GM18502 (cell line): ENCODE measurements around the gene NANOS3.

Experiments
- ATAC-seq: cut with Tn5 transposase; IDR thresholded peaks from one replicate; pipeline ENCODE4 v1.9.1; 2021; ENCODE audit warnings: mild to moderate bottlenecking; ENCODE audit not compliant: unreplicated experiment, poor library complexity

The NANOS3 gene

DNA sequence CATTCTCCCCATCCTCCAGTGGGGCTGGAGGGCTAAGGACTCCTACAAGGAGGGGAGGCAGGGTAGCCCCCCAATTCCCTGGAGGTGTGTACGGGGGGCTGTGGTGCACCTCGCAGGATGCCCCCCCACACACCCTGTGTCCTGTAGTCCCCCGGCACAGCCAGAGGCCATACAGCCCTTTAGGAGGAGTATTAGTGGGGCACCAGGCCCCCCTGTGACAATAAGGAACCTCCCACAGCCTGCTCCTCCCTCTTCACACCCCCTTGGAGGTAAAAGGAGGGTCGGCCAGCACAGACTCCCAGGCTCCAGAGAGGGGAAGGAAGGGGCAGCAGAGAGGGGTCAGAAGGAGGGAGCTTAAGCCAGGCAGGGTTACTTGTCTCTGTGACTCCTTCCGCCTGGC is at the start of gene NANOS3:
NANOS3 (plus strand) TSS at position 301 of the 400 bp plus-strand sequence. CDS start 115 bp downstream, outside the sequence.
- ATAC-seq = no peak

DNA sequence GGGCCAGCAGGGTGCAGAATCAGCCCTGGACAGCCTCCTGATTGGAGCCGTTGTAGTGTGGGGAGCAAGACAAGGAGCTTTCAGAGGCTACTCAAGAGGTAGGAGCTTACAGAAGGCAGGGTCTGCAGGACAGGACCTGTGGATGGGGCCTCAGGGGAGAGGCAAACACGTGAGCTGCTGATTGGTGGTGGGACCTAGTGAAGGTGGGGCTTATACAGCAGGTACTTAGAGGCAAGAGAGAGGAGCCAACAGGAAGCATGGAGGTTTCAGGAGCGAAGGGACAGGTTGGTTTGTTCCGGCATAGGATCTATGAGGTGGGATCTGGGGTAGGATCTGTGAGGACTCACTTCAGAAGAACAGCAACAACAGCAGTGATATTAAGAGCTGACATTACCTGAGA is 49.3 kb upstream of the NANOS3 start:
- ATAC-seq = no peak

DNA sequence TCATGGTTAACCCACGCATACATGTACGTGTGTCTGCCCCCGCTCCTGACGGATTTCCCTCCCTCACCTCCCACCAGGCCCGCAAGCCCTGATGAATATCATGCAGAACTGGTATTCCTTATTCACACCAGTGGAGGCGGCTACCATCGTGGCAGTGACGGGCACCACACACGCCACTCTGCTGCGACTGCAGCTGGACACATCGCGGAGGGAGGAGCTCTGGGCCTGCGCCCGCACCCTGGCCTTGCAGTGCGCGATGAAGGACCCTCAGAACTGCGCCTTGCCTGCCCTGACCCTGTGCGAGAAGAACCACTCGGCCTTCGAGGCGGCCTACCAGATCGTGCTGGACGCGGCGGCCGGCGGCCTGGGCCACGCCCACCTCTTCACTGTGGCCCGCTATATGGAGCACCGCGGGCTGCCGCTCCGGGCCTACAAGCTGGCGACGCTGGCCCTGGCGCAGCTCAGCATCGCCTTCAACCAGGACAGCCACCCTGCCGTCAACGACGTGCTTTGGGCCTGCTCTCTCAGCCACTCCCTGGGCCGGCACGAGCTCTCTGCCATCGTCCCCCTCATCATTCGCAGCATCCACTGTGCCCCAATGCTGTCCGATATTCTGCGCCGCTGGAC is 46.7 kb upstream of the NANOS3 start:
- no peak for ATAC-seq

DNA sequence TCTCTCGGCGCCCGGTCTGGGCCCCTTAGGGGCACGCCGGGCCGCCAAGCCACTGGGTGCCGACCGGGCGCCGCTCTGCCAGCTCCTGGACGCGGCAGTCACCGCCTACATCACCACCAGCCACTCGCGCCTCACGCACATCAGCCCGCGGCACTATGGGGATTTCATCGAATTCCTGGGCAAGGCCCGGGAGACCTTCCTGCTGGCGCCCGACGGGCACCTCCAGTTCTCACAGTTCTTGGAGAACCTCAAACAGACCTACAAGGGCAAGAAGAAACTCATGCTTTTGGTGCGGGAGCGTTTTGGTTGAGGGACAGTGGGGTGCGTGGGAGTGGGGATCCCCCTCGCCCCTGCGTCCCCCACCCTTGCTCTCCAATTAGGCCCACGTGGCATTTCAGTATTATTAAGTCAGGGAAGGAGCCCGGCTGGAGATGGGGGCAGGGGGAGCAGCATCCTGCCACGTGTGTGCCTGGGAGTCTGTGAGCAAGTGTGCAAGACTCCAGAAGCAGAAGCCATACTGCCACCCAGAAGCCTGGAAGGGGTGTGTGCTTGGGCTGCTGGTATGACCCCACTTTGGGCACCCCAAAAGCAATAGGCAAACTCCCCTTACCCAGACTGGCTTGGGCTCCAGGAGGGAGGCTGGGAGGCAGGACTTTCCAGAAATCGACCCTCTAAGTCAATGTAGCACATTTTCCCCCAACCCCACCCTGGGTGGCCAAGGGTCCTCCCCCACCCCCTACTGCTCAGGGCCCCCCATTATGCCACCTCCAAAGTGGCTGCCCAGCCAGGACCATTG is 46.0 kb upstream of the NANOS3 start:
- no peak for ATAC-seq

DNA sequence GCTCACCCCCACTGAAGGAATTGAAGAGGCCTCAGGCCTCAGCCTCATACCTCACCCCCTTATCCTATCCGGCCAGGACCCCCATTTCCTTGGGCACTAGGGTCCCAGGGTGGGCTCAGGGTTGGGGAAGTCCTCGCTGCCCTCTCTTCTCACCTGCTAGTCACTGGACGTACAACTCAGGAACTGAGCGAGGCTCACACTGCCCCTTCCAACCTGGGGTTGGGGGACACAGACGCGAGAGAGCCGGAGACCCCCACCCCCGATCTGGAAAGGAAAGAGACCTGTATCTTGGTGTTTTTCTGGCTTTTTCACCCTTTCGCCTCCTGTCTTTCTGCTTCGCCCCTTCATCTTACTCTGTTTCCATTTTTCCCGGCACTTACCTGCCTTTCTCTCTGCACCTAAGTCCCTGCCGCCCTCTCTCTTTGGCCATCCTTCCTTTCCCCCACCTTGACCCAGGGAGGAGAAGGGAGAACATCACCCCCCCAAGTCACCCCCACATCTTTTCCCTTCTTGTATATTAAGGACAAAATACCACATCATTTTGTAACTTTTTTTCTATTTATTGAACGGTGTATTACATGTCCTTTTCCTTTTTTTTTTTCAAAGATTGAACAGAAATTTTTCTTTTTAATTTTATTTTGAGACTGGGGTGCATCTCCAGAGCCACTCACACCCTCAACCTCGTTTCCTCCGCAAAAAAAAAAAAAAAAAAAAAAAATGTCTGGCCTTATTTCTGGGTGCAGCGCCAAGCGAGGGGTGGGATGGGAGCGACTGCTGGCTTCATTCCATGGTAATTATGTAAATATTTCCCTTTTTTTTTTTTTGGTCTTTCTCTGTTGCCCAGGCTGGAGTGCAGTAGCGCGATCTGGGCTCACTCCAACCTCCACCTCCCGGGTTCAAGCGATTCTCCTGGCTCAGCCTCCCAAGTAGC is 45.1 kb upstream of the NANOS3 start:
- no peak for ATAC-seq

DNA sequence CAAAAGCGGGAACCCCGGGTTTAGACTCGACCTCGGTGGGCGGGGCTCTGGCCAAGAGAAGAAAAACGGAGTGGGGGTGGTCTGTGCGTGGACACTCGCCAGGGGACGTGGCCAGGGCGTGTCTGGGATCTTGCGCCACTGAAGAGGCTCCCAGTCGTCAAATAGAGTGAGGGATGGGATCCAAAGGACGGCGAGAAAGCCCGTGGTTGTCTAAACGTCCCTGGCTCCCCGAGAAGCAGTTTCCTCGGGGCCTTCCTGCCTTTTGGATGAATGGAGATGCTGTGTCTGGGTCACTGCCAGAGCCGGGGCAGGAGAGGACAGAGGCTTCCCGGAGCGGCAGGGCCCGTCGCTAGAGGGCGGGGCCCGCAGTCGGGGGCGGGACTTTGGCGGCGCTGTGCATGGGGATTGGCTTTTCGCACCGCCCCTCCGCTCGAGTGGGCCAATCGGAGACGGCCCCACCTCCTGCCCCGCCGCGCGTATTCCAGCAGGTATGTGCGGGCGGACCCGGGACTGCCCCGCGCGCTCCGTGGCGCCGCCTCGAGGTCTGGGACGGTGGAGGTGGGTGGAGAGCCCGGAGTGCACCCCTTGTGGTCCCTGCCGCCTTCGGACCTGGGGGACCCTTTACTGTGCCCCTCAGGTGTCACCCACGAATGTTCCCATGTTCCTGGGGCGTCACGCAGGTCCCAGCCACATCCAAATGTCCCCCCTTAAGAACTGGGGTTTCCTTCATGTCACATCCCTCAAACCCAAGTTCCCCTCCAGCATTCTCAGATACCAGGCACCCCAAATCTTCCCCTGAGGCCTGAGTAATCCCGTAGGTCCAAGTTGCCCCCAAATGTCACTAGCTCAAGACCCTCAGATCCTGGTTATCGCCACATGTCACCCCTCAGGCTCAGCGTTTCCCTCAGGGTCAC is 43.3 kb upstream of the NANOS3 start:
- ATAC-seq = peak; percentile 76

DNA sequence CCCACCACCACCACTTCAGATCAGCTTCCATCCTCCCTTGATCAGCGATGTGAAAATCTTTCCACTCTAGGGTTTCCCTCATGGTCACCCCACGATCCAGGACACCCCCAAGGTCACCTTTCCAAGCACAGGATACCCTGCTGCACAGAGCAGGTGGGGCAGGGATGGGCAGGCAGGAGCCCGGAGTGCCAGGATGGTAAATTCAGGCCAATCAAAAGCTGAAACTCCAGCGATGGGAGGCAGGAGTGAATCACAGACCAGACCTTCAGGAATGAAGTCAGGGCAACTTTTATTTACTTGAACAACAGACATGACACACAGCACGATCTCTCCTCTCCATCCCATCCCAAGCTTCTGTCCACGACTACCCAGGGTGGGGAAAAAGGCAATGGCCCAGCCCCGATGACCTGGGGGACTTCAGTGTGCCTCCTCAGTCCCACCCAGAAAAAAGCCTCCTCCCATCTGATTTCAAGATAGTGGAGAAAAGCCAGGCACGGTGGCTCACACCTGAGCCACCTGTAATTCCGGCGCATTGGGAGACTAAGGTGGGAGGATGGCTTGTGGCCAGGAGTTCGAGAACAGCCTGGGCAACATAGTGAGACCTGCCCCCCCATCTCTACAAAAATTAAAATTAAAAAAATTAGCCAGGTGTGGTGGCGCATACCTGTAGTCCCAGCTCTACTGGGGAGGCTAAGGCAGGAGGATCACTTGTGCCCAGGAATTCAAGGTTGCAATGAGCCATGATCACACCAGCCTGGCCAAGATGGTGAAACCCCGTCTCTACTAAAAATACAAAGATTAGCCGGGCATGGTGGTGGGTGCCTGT is 42.5 kb upstream of the NANOS3 start:
- no peak for ATAC-seq

DNA sequence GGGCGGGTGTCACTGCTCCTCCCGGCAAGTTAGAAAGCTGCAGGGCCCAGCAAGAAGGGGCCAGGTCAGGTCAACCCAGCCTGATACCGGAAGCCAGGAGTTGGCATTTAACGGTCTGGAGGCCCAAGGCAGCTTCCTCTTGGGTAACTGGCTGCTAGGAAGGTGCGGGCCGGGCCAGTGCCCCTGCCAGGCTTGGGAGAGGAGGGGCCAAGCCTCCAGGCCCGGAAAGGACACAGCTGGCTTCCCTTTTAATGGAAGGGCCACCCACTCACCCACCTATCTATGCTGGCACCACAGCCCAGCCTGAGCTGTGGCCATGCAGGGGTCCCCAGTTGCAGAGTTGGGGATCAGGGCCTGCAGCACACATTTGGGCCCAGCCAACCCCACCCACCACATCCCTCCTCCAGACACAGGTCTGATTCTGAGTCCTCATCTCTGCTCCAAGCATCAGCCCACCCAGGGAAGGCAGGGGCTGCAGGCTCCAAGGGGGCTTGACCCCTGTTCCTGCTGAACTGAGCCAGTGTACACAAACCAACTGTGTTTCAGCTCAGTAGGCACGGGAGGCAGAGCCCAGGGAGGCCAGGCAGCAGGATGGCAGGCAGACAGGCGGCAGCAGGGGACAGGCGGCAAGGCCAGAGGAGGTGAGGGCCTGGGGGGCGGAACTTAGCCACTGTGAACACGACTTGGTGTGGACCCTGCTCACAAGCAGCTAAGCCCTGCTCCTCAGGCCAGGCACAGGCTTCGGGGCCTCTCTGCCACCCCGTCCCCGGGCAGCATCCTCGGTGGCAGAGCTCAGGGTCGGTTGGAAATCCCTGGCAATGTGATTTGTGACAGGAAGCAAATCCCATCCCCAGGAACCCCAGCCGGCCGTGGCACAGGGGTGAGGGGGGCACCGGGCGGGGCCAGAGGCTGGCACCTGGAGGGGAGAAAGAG is 40.9 kb upstream of the NANOS3 start:
- no peak for ATAC-seq

DNA sequence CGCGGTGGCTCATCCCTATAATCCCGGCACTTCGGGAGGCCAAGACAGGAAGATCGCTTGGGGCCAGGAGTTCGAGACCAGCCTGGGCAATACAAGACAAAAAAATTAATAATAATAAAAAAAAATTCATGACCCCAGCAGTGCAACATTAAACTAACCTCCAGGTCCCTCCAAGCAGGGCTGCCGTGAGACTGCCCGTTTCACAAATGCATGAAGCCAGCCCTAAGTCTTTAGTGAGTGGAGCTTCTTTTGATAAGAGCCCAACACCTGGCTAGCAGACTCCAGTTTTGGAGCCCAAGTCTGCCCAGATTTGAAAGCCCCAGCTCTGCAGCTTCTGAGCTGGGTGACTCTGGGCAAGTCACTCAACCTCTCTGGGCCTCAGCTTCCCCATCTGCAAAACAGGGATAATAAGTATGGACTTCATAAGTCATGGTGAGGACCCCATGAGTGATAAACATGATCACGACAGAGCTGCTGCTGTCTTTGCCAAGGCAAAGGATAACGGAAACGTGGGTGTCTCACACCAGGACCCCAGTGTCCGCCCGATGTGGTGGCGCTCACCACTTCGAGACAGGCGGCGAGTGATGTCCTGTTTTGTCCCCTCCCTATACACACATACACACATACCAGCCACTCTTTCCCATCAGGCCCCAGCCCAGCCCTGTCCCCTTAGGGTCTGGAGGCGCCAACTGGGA is 38.4 kb upstream of the NANOS3 start:
- ATAC-seq = no peak

DNA sequence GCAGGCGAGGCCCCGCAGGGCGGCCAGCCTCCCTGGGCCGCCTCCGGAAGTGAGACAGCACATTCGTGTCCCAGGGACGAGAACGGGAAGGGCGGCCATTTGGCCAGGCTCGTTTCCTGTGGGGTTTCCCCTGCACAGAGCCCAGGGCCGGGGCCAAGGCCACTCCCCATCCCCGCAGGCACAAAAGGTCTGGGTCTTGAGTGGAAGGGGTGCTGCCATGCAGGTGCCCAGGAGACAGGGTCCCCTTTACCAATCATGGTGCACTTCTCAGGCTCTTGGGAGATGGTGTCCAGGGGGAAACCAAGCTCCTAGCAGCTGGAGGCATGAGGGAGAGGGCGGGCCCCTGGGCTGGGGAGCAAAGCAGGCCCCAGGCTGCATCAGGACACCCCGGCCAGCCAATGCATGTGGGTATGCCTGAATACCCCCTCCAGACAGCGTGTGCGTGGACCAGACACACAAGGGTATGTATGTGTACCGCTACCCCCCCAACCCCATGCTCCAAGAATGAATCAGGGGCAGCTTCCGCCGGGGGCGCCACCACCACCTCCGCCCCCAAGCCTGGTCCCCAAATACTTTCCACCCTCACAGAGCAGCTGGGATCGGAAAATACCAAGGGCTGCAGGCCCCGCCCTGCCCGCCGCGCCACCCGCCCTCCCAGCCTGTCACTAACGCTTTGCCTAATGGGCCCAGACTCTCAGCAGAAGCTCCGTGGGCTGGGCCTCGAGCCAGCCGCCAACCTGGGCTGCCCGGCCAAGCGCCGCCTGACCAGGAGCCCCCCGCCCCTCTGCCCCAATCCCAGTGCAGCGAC is 37.6 kb upstream of the NANOS3 start:
- peak; percentile 33 for ATAC-seq

DNA sequence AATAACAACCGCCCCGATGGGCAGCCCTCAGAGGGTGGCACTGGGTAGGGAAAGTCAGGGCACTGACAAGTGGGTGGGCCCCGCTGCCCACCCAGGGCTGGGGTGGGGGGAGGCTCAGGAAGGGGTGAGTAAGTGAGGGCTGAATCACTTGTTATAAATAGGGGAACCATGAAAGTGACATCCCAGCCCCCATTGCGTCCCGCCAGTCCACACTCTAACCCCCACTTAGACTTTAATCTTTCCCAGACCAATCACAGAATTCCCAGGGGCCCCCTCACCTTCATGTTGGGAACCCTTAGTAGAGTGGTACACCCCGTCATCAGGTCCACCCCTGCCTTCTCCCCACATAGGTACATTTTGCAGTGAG is 37.0 kb upstream of the NANOS3 start:
- ATAC-seq = no peak

DNA sequence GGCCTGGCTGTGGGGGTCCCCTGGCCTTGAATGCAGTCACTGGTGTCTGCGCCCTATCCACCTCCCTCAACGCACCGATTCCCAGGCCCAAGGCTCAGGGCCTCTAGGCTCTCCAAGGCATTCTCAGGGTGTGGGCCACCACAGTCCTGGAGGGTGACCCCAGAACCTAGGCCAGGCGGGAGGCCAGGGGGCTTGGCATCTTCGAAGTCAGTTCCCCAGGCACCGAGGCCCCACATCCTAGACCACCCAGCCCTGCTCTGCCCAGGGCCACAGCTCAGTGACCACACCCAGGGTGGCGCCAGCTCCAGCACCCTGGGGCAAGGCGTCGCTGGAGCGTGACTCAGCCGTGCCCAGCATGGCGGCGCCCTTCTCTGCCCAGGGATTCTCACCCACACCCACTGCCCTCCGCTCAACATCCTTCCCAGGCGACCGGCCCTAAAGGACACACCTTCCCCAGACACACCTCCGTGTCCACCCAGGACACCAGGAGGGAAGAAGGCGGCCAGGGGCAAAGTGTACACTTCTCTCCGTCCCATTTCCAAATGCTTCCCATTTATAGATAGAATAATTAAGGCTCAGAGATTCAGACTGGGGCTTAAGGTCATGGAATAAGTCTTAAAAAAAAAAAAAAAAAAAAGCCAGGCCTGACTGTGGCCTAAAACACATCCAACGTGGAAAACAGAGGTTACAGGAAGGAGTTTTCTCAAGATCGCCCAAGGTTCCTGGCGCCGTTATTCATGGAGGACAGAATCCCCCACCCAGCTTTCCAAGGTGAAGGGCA is 36.4 kb upstream of the NANOS3 start:
- ATAC-seq = no peak

DNA sequence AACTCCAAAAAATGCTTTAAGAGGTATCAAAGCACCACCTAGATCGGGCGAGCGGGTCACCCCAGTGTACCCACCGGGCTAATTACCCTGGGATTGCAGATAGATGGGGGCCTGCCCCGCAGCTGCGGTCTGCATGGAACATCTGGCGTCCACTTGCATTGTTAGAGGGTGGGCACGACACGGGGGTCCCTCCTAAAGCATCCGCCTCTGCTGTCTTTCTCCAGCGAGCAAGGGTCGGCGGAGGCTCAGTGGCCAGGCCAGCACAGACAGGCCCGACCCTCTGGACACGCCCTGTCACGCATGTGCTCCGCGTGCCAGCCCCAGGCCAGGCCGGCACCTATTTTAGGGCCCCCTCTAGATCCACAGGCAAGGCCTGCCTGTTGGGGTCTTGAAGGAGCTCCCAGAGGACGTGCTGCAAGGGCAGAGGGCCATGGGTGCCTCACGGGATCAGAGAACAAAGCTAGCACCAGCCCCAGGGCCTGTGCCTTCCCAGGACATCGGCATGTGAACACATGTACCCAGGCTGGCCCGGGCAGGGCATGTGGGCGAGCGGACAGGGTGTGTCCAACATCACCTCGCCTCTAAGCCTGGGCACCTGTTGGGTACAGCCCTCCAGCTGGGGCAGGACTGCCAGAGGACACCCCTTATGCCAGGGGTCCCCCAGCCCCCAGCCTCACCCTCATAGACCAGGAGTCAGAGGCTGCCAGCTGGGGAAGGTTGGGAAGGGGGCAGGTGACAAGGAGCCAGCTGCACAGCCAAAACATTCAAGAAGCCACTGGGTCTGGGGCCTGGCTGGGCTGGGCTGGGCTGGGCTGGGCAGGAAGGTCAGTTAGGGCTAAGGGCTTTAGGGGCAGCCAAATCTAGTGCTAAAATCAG is 35.6 kb upstream of the NANOS3 start:
- ATAC-seq = no peak

DNA sequence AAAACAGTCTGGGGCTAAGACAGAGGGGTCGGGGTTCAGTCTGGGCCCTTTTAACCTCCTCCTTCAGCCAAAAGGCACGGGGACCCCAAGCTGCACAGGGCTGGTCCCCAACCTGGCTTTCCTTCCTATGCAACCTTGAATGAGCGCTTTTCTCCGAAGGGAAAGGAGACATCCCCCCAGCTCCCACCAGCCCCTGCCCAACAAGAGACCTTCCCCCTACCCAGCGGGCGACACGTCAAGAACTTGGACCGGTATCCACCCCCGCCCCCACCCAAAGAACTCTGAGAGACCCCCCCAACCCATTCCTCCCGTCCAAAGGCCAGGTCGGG is 35.0 kb upstream of the NANOS3 start:
- no peak for ATAC-seq
